Body of pancreas (tissue), 4 donors: ENCODE results near the gene APRT. TPM values are rescaled to one million over a fixed set of nuclear protein-coding genes. Genes with fewer than 3 reads are reported as not detected.

Source experiments
- ATAC-seq: fragments of 150-250 bp; one replicate; pipeline ENCODE4 v1.9.1; 2016
- DNase-seq, 4 donors: peaks; one replicate each; pipeline ENCODE4 v3.0.0-alpha.2; 2019
- H3K27ac ChIP-seq, 4 donors: fragments of 200-600 bp; sonication (generic); 1 replicate in 3 of 4; 2 replicates in 1 of 4; pipeline versions ENCODE4 v1.5.1 to v1.6.1; 2016 to 2019; ENCODE audit warnings: mild to moderate bottlenecking in 1 of 4, mixed read lengths in 1 of 4, moderate library complexity in 1 of 4
- H3K27me3 ChIP-seq, 2 donors: fragments of 200-600 bp; sonication (generic); one replicate each; pipeline ENCODE4 v1.6.0; 2016; ENCODE audit warnings: mild to moderate bottlenecking in 1 of 2
- H3K36me3 ChIP-seq, 2 donors: fragments of 200-600 bp; sonication (generic); replicated peaks in 1 of 2; 2 replicates each; pipeline ENCODE4 v1.5.1; 2016; ENCODE audit warnings: low read depth in 2 of 2; ENCODE audit not compliant: insufficient read depth in 1 of 2
- H3K4me1 ChIP-seq: fragments of 200-600 bp; sonication (generic); one replicate; pipeline ENCODE4 v1.6.0; 2016
- H3K4me3 ChIP-seq, 2 donors: fragments of 200-600 bp; sonication (generic); 1 replicate in 1 of 2; 2 replicates in 1 of 2; pipeline ENCODE4 v1.5.1; 2016 to 2019
- H3K9me3 ChIP-seq, 3 donors: fragments of 200-600 bp; sonication (generic); 1 replicate in 2 of 3; 2 replicates in 1 of 3; pipeline ENCODE4 v1.5.1; 2016
- CTCF ChIP-seq, 7 experiments: fragments of 450-650 bp in 4 of 7; fragments of 200-600 bp in 3 of 7; sonication (generic) in 3 of 7; IDR thresholded peaks; one replicate each; pipeline ENCODE4 v1.5.1; 2016 to 2019; ENCODE audit warnings: antibody characterized with exemption in 7 of 7
- POLR2A ChIP-seq, 3 donors: fragments of 450-650 bp; IDR thresholded peaks; one replicate each; pipeline ENCODE4 v1.6.1; 2016; ENCODE audit warnings: antibody characterized with exemption in 3 of 3, mild to moderate bottlenecking in 2 of 3
- WGBS, 2 donors: methylation state at CpG; one replicate each; pipeline ENCODE4 v1.1.5; 2017; 5-methylcytosine and 5-hydroxymethylcytosine counted together
- intact Hi-C: fragments of 100-400 bp; cut with DNase I; formaldehyde crosslinking; loops from one replicate; pipeline ENCODE4 v1.15.1; 2023
- total RNA-seq, 2 donors: library from RNA; depleted of rRNA; stranded (reverse); fragments of >200 nt; gene quantifications; one replicate each; pipeline ENCODE4 v1.1.0, GENCODE V29; 2016

Gene APRT
- total RNA-seq, 2 donors from 2014 or later, result 95.9 to 104 TPM

- TF ChIP-seq CTCF (IDR thresholded peaks at IDR 0.05) (peak in 1 of 7 experiments; percentile 17), POLR2A (IDR thresholded peaks at IDR 0.05) (peak; percentile 63 to 82 (median 76))
- Histone ChIP-seq H3K4me1 (peaks cover 17% of the 10 kb centered on the region), H3K4me3 (peak within 1 kb of the TSS; percentile 83 to 96), H3K27ac (peak within 1 kb of the TSS; percentile 46 to 75 (median 68)), H3K9me3 (no peaks in the 10 kb centered on the region), H3K27me3 (no peaks in the 10 kb centered on the region), H3K36me3 (peaks cover 0 to 4% of the 10 kb centered on the region in 2 donors)
- WGBS, 2 donors, result 0 to 6% methylated on average over 8 to 87 of the region's 87 CpGs
- peak; percentile 92 for ATAC-seq
- peak; percentile 99 to 100 (median 100) for DNase-seq
- intact Hi-C loops, result no loop called here
These were observed 45.4 kb upstream of the APRT start, which contains the start of the genes GALNS and TRAPPC2L for GRCh38 chr16:88856828-88857727. TSS of gene GALNS (minus strand) at chr16:88856947. CDS start at chr16:88856877, 70 bp downstream. TSS of gene TRAPPC2L (plus strand) at chr16:88857127. CDS start at chr16:88857151, 24 bp downstream.

DNA sequence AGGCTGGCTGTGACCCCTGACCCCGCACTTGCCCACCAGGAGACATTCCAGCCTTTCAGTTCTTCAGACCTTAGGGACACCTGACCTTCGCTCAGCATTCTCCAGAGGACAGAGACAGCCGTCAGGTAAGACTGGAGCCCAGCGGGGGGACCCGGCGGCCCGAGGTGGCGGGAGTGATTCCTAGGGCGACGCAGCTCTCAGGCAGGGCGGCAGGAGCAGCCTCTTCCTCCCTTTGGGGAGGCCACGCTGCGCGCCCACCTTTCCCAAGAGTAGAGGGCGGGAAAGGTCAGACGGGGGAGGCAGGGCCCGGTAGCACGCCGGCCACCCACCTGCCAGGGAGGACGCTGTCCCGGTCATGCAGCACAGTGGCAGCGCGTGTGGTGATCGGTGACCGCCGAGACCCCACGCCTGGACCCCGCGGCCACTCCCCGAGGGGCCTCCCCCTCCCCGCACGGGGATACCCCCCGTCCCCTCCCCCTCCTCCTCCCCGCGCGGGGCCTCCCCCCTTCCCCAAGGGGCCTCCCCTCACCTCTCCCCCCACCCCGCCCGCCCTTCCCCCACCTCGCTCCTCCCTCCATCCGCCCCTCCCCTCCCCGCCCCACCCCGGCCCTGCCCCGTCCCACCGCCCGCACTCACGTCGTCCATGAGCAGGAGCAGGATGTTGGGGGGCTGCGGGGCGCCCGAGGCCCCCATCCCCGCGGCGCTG is 44.5 kb upstream of the APRT start:
- 13 to 37% methylated on average over 7 to 44 of the region's 53 CpGs for WGBS, 2 donors
- Histone ChIP-seq H3K4me1 (peaks cover 17% of the 10 kb centered on the region), H3K9me3 (no peaks in the 10 kb centered on the region), H3K27ac (peak overlapping the region in 2 of 4 donors; percentile 74 to 75), H3K4me3 (peak overlapping the region; percentile 18 to 96), H3K36me3 (peaks cover 0 to 4% of the 10 kb centered on the region in 2 donors), H3K27me3 (no peaks in the 10 kb centered on the region)
- intact Hi-C loops, result no loop called here
- DNase-seq (peak in 1 of 4 donors; percentile 33), ATAC-seq (no peak)
- TF ChIP-seq CTCF (IDR thresholded peaks at IDR 0.05), result no peak
- TF ChIP-seq POLR2A (IDR thresholded peaks at IDR 0.05), result no peak

- no peak for DNase-seq
- H3K27me3 ChIP-seq, result no peaks in the 10 kb centered on the region
- no peak for ATAC-seq
- TF ChIP-seq POLR2A (IDR thresholded peaks at IDR 0.05) (no peak), CTCF (IDR thresholded peaks at IDR 0.05) (no peak)
- H3K4me3 ChIP-seq, result no peak overlapping the region
- intact Hi-C loops, result no loop called here
- H3K9me3 ChIP-seq, result no peaks in the 10 kb centered on the region
- WGBS, 2 donors, result 75 to 87% methylated on average over 9 to 13 of the region's 13 CpGs
- peaks cover 17% of the 10 kb centered on the region for H3K4me1 ChIP-seq
- no peak overlapping the region for H3K27ac ChIP-seq
- peaks cover 0 to 4% of the 10 kb centered on the region in 2 donors for H3K36me3 ChIP-seq
These were observed 44.0 kb upstream of the APRT start for GRCh38 chr16:88855736-88856121.

GRCh38 chr16:88855176-88855575 is 43.4 kb upstream of the APRT start:
- intact Hi-C loops, result no loop called here

More at GRCh38 chr16:88855176-88855575, 43.4 kb upstream of the APRT start:
- no peak for ATAC-seq
- Histone ChIP-seq H3K27me3 (no peaks in the 10 kb centered on the region), H3K4me1 (peaks cover 17% of the 10 kb centered on the region), H3K4me3 (no peak overlapping the region), H3K9me3 (no peaks in the 10 kb centered on the region), H3K36me3 (peaks cover 0 to 4% of the 10 kb centered on the region in 2 donors), H3K27ac (peak overlapping the region in 1 of 4 donors; percentile 28)
- no peak for TF ChIP-seq POLR2A (IDR thresholded peaks at IDR 0.05)
- TF ChIP-seq CTCF (IDR thresholded peaks at IDR 0.05), result no peak
- DNase-seq, result no peak
- 81 to 86% methylated on average over 8 of the region's 8 CpGs for WGBS, 2 donors
